Neural cell (in vitro differentiated cells): ENCODE measurements around the gene SLC22A3.

Experiments
- EZH2 ChIP-seq: fragments of 200-600, 300-800 bp; shearing (Covaris generic), sonication (generic); IDR thresholded peaks from 2 replicates; pipeline ENCODE4 v1.6.1; 2014; ENCODE audit warnings: antibody characterized with exemption, low read length, borderline replicate concordance, mild to moderate bottlenecking; ENCODE audit not compliant: insufficient read depth, poor library complexity, severe bottlenecking
- POLR2AphosphoS5 ChIP-seq: IDR thresholded peaks from 2 replicates; pipeline ENCODE4 v1.6.1; 2012
- RAD21 ChIP-seq: fragments of 450-650 bp; conservative IDR thresholded peaks from 2 replicates; pipeline ENCODE4 v1.6.1; 2014; ENCODE audit warnings: antibody characterized with exemption, mild to moderate bottlenecking, moderate library complexity
- TF ChIP-seq, protein P1 (sequence below): fragments of 450-650 bp; IDR thresholded peaks from 2 replicates; pipeline ENCODE4 v1.5.1; 2014; ENCODE audit warnings: antibody characterized with exemption, mild to moderate bottlenecking, moderate library complexity; ENCODE audit not compliant: poor library complexity, severe bottlenecking

GRCh38 chr6:160360955-160361354 is 12.8 kb downstream of the SLC22A3 start:
- TF ChIP-seq, protein P1, sequence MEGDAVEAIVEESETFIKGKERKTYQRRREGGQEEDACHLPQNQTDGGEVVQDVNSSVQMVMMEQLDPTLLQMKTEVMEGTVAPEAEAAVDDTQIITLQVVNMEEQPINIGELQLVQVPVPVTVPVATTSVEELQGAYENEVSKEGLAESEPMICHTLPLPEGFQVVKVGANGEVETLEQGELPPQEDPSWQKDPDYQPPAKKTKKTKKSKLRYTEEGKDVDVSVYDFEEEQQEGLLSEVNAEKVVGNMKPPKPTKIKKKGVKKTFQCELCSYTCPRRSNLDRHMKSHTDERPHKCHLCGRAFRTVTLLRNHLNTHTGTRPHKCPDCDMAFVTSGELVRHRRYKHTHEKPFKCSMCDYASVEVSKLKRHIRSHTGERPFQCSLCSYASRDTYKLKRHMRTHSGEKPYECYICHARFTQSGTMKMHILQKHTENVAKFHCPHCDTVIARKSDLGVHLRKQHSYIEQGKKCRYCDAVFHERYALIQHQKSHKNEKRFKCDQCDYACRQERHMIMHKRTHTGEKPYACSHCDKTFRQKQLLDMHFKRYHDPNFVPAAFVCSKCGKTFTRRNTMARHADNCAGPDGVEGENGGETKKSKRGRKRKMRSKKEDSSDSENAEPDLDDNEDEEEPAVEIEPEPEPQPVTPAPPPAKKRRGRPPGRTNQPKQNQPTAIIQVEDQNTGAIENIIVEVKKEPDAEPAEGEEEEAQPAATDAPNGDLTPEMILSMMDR = no peak
- TF ChIP-seq POLR2AphosphoS5 = no peak
- no peak for TF ChIP-seq EZH2
- TF ChIP-seq RAD21 = no peak
